Neural cell (in vitro differentiated cells): ENCODE data around the gene LEF1. TPM values are rescaled to one million over a fixed set of nuclear protein-coding genes. Genes with fewer than 3 reads are reported as not detected.
A peak's percentile ranks its signal among the peaks of the same experiment; 100 is the strongest.

Source experiments
- H2AFZ ChIP-seq: fragments of 200-600, 300-800 bp; sonication (generic), shearing (Covaris generic); 2 replicates; pipeline ENCODE4 v1.6.0; 2014; ENCODE audit warnings: low read depth, mild to moderate bottlenecking, antibody characterized with exemption, low read length, moderate library complexity
- H3F3A ChIP-seq: fragments of 200-600 bp; shearing (Covaris generic); 2 replicates; pipeline ENCODE4 v1.6.1; 2016; ENCODE audit warnings: mild to moderate bottlenecking, moderate library complexity, mixed read lengths, antibody characterized with exemption, low read length; ENCODE audit not compliant: insufficient read depth, poor library complexity, severe bottlenecking
- H3K27ac ChIP-seq: fragments of 200-600, 300-800 bp; sonication (generic), shearing (Covaris generic); 2 replicates; pipeline ENCODE4 v1.5.1; 2014; ENCODE audit warnings: mild to moderate bottlenecking, low read length, moderate library complexity
- H3K27me3 ChIP-seq: fragments of 300-800, 200-600 bp; sonication (generic), shearing (Covaris generic); 2 replicates; pipeline ENCODE4 v1.6.0; 2014; ENCODE audit warnings: mild to moderate bottlenecking, low read depth, low read length, moderate library complexity; ENCODE audit not compliant: insufficient read depth
- H3K36me3 ChIP-seq: fragments of 300-800, 200-600 bp; sonication (generic), shearing (Covaris generic); 2 replicates; pipeline ENCODE4 v1.5.1; 2014; ENCODE audit warnings: mild to moderate bottlenecking, antibody characterized with exemption, low read length, moderate library complexity; ENCODE audit not compliant: insufficient read depth
- H3K4me2 ChIP-seq: fragments of 300-800, 200-600 bp; sonication (generic), shearing (Covaris generic); 2 replicates; pipeline ENCODE4 v1.6.0; 2014; ENCODE audit warnings: mild to moderate bottlenecking, low read length
- H3K4me3 ChIP-seq: fragments of 300-800, 200-600 bp; sonication (generic), shearing (Covaris generic); 2 replicates; pipeline ENCODE4 v1.5.1; 2014; ENCODE audit warnings: mild to moderate bottlenecking, low read length, moderate library complexity
- H3K79me2 ChIP-seq: fragments of 200-600 bp; shearing (Covaris generic); replicated peaks from 2 replicates; pipeline ENCODE4 v1.6.0; 2014; ENCODE audit warnings: mild to moderate bottlenecking, low read length, moderate library complexity; ENCODE audit not compliant: insufficient read depth
- H3K9ac ChIP-seq: fragments of 300-800, 200-600 bp; sonication (generic), shearing (Covaris generic); 2 replicates; pipeline ENCODE4 v1.6.1; 2016; ENCODE audit warnings: mild to moderate bottlenecking, low read length, mixed read lengths
- H3K9me2 ChIP-seq: fragments of 200-600 bp; shearing (Covaris generic); 2 replicates; pipeline ENCODE4 v1.6.1; 2016; ENCODE audit warnings: mild to moderate bottlenecking, low read length, mixed read lengths; ENCODE audit not compliant: insufficient read depth
- H3K9me3 ChIP-seq: fragments of 200-600, 300-800 bp; sonication (generic), shearing (Covaris generic); 2 replicates; pipeline ENCODE4 v1.6.1; 2016; ENCODE audit warnings: mild to moderate bottlenecking, mixed run types, low read length, moderate library complexity, mixed read lengths
- H4K20me1 ChIP-seq: fragments of 200-600 bp; shearing (Covaris generic); 2 replicates; pipeline ENCODE4 v1.6.1; 2016; ENCODE audit warnings: mild to moderate bottlenecking, mixed run types; ENCODE audit not compliant: insufficient read depth
- CTCF ChIP-seq: fragments of 450-650 bp; IDR thresholded peaks from 2 replicates; pipeline ENCODE4 v1.5.1; 2014; ENCODE audit warnings: antibody characterized with exemption, mild to moderate bottlenecking, moderate library complexity; ENCODE audit not compliant: poor library complexity, severe bottlenecking
- EP300 ChIP-seq: fragments of 450-650 bp; conservative IDR thresholded peaks from 2 replicates; pipeline ENCODE4 v1.6.1; 2014; ENCODE audit warnings: antibody characterized with exemption, mild to moderate bottlenecking, moderate library complexity; ENCODE audit not compliant: poor library complexity, severe bottlenecking
- EZH2 ChIP-seq: fragments of 200-600, 300-800 bp; shearing (Covaris generic), sonication (generic); IDR thresholded peaks from 2 replicates; pipeline ENCODE4 v1.6.1; 2014; ENCODE audit warnings: antibody characterized with exemption, low read length, borderline replicate concordance, mild to moderate bottlenecking; ENCODE audit not compliant: insufficient read depth, poor library complexity, severe bottlenecking
- MXI1 ChIP-seq: fragments of 450-650 bp; conservative IDR thresholded peaks from 2 replicates; pipeline ENCODE4 v1.6.1; 2014; ENCODE audit warnings: antibody characterized with exemption, mild to moderate bottlenecking; ENCODE audit not compliant: poor library complexity, severe bottlenecking
- POLR2AphosphoS5 ChIP-seq: IDR thresholded peaks from 2 replicates; pipeline ENCODE4 v1.6.1; 2012
- RAD21 ChIP-seq: fragments of 450-650 bp; conservative IDR thresholded peaks from 2 replicates; pipeline ENCODE4 v1.6.1; 2014; ENCODE audit warnings: antibody characterized with exemption, mild to moderate bottlenecking, moderate library complexity
- REST ChIP-seq: IDR thresholded peaks from 2 replicates; pipeline ENCODE4 v1.6.1; 2012; ENCODE audit warnings: borderline replicate concordance
- SMC3 ChIP-seq: fragments of 450-650 bp; conservative IDR thresholded peaks from 2 replicates; pipeline ENCODE4 v1.6.1; 2014; ENCODE audit warnings: antibody characterized with exemption, mild to moderate bottlenecking, moderate library complexity; ENCODE audit not compliant: poor library complexity
- TAF1 ChIP-seq: IDR thresholded peaks from 2 replicates; pipeline ENCODE4 v1.6.1; 2012; ENCODE audit warnings: low read depth
- polyA plus RNA-seq: library from polyadenylated mRNA; depleted of rRNA; stranded (reverse); fragments of >200 nt; gene quantifications from 2 replicates; pipeline ENCODE4 v1.2.3, GENCODE V29; 2014

Gene LEF1
- polyA plus RNA-seq, 1 donor from 2014 or later, result 0.78 TPM

GRCh38 chr4:108058685-108059440 is 109.9 kb downstream of the LEF1 start:
- Histone ChIP-seq H3K27me3 (no peaks in the 10 kb centered on the region), H3F3A (no peaks in the 10 kb centered on the region), H3K36me3 (no peaks in the 10 kb centered on the region), H3K27ac (no peak overlapping the region), H3K9me2 (no peaks in the 10 kb centered on the region), H3K79me2 (no peaks in the 10 kb centered on the region), H3K4me2 (no peak overlapping the region), H3K9me3 (no peaks in the 10 kb centered on the region), H3K4me3 (no peak overlapping the region), H4K20me1 (no peaks in the 10 kb centered on the region), H3K9ac (no peak overlapping the region), H2AFZ (no peak overlapping the region)
- no peak for TF ChIP-seq POLR2AphosphoS5

- TF ChIP-seq CTCF (no peak), POLR2AphosphoS5 (peak; percentile 36), REST (peak; percentile 70), EZH2 (no peak), MXI1 (no peak), EP300 (peak; percentile 85), TAF1 (no peak), SMC3 (no peak), RAD21 (no peak)
- H3K9me2 ChIP-seq, result no peaks in the 10 kb centered on the region
- H3K4me2 ChIP-seq, result no peak overlapping the region
- H3F3A ChIP-seq, result no peaks in the 10 kb centered on the region
- no peaks in the 10 kb centered on the region for H3K79me2 ChIP-seq
- no peaks in the 10 kb centered on the region for H3K9me3 ChIP-seq
- H3K27ac ChIP-seq, result no peak overlapping the region
- H3K9ac ChIP-seq, result no peak overlapping the region
- no peak overlapping the region for H3K4me3 ChIP-seq
- H3K36me3 ChIP-seq, result no peaks in the 10 kb centered on the region
- H4K20me1 ChIP-seq, result no peaks in the 10 kb centered on the region
- H3K27me3 ChIP-seq, result no peaks in the 10 kb centered on the region
- no peak overlapping the region for H2AFZ ChIP-seq
Measured at GRCh38 chr4:108056418-108056817, 112.3 kb downstream of the LEF1 start.

- Histone ChIP-seq H4K20me1 (no peaks in the 10 kb centered on the region), H3F3A (no peaks in the 10 kb centered on the region), H3K9me2 (no peaks in the 10 kb centered on the region), H3K27me3 (no peaks in the 10 kb centered on the region), H2AFZ (no peak overlapping the region), H3K79me2 (no peaks in the 10 kb centered on the region), H3K9ac (no peak overlapping the region), H3K9me3 (no peaks in the 10 kb centered on the region), H3K36me3 (no peaks in the 10 kb centered on the region), H3K27ac (no peak overlapping the region), H3K4me3 (no peak overlapping the region), H3K4me2 (no peak overlapping the region)
- TF ChIP-seq POLR2AphosphoS5 (no peak), RAD21 (no peak), SMC3 (no peak), CTCF (no peak), REST (no peak), TAF1 (no peak), EZH2 (no peak)
Measured at GRCh38 chr4:108055787-108056186, 112.9 kb downstream of the LEF1 start.
